GM23248 (cell line): ENCODE data around the gene USP12.

ENCODE experiments used
- EZH2 ChIP-seq: fragments of 200-600 bp; sonication (generic); IDR thresholded peaks from 2 replicates; pipeline ENCODE4 v1.6.1; 2018; ENCODE audit warnings: antibody characterized with exemption, mild to moderate bottlenecking; ENCODE audit not compliant: insufficient read depth, poor library complexity, severe bottlenecking
- EZH2phosphoT487 ChIP-seq: fragments of 200-600 bp; sonication (generic); IDR thresholded peaks from 2 replicates; pipeline ENCODE4 v1.6.1; 2018; ENCODE audit warnings: antibody characterized with exemption, moderate library complexity, mild to moderate bottlenecking, low read depth; ENCODE audit not compliant: insufficient read depth

GRCh38 chr13:27200413-27201070 is 28.9 kb upstream of the USP12 start:
- no peak for TF ChIP-seq EZH2
- no peak for TF ChIP-seq EZH2phosphoT487
